K562 (cell line): Measurements from ENCODE around the gene RSPH10B. TPM values are rescaled to one million over a fixed set of nuclear protein-coding genes. Genes with fewer than 3 reads are reported as not detected.
A peak's percentile ranks its signal among the peaks of the same experiment; 100 is the strongest.

Experiments used
- CTBP1 ChIP-seq: fragments of 450-650 bp; IDR thresholded peaks from 2 replicates; pipeline ENCODE4 v1.6.1; 2016; ENCODE audit warnings: borderline replicate concordance
- FOXA1 ChIP-seq: fragments of 450-650 bp; IDR thresholded peaks from 2 replicates; pipeline ENCODE4 v1.6.1; 2016; ENCODE audit warnings: mild to moderate bottlenecking, borderline replicate concordance
- FOXK1 ChIP-seq: sonication (generic); formaldehyde crosslinking; IDR thresholded peaks from 2 replicates; pipeline ENCODE4 v1.8.0; 2022; ENCODE audit warnings: missing genetic modification reagents, mild to moderate bottlenecking, borderline replicate concordance
- GTF3C2 ChIP-seq: IDR thresholded peaks from 3 replicates; pipeline ENCODE4 v1.6.1; 2011; ENCODE audit warnings: borderline replicate concordance, mild to moderate bottlenecking, moderate library complexity; ENCODE audit not compliant: insufficient read length; ENCODE audit errors: extremely low read depth
- JUN ChIP-seq, 2 experiments: sonication (generic) in 1 of 2; formaldehyde crosslinking in 1 of 2; IDR thresholded peaks; 2 replicates each; pipeline versions ENCODE4 v1.6.1 to v1.8.0; 2012 to 2022; ENCODE audit warnings: borderline replicate concordance in 2 of 2, mild to moderate bottlenecking in 2 of 2, improper control_type of control experiment in 1 of 2, low read depth in 1 of 2, low read length in 1 of 2, missing genetic modification reagents in 1 of 2
- KLF6 ChIP-seq: fragments of 250-450 bp; sonication (Bioruptor Pico); IDR thresholded peaks from 2 replicates; pipeline ENCODE4 v1.4.0; 2020; ENCODE audit warnings: mild to moderate bottlenecking, moderate library complexity, borderline replicate concordance
- MAFG ChIP-seq: fragments of 450-650 bp; conservative IDR thresholded peaks from 2 replicates; pipeline ENCODE4 v1.6.1; 2016; ENCODE audit warnings: missing genetic modification characterization, missing compliant biosample characterization
- NKRF ChIP-seq: fragments of 450-650 bp; IDR thresholded peaks from 2 replicates; pipeline ENCODE4 v1.6.1; 2016; ENCODE audit warnings: borderline replicate concordance
- NR2F6 ChIP-seq: fragments of 450-650 bp; formaldehyde crosslinking; IDR thresholded peaks from 2 replicates; pipeline ENCODE4 v1.4.0; 2020; ENCODE audit warnings: mild to moderate bottlenecking
- PHB2 ChIP-seq: fragments of 450-650 bp; IDR thresholded peaks from 2 replicates; pipeline ENCODE4 v1.6.1; 2017; ENCODE audit warnings: low read depth
- POLR2B ChIP-seq: fragments of 450-650 bp; IDR thresholded peaks from 2 replicates; pipeline ENCODE4 v1.6.1; 2018; ENCODE audit warnings: low read depth; ENCODE audit not compliant: partially characterized antibody
- RBBP5 ChIP-seq: fragments of 200-600 bp; sonication (generic); IDR thresholded peaks from 2 replicates; pipeline ENCODE4 v1.6.1; 2012; ENCODE audit warnings: borderline replicate concordance, mild to moderate bottlenecking, low read length, control low read depth, inconsistent platforms; ENCODE audit not compliant: insufficient read depth, poor library complexity, severe bottlenecking
- SIN3B ChIP-seq: fragments of 450-650 bp; IDR thresholded peaks from 2 replicates; pipeline ENCODE4 v1.6.1; 2017; ENCODE audit warnings: low read depth, mild to moderate bottlenecking, moderate library complexity
- THAP7 ChIP-seq: fragments of 250-450 bp; sonication (Bioruptor Pico); IDR thresholded peaks from 2 replicates; pipeline ENCODE4 v1.5.0; 2021
- ZBTB1 ChIP-seq: sonication (generic); formaldehyde crosslinking; IDR thresholded peaks from 2 replicates; pipeline ENCODE4 v1.8.1; 2023; ENCODE audit warnings: missing genetic modification reagents, low read depth, mild to moderate bottlenecking, borderline replicate concordance
- ZNF395 ChIP-seq: fragments of 200-800 bp; sonication (Bioruptor generic); IDR thresholded peaks from 2 replicates; pipeline ENCODE4 v1.6.1; 2017; ENCODE audit warnings: missing genetic modification characterization, missing compliant biosample characterization
- ZNF511 ChIP-seq: sonication (generic); formaldehyde crosslinking; IDR thresholded peaks from 2 replicates; pipeline ENCODE4 v1.8.0; 2022; ENCODE audit warnings: mild to moderate bottlenecking, missing genetic modification reagents
- ZNF589 ChIP-seq: fragments of 200-800 bp; sonication (Bioruptor generic); IDR thresholded peaks from 2 replicates; pipeline ENCODE4 v1.6.1; 2016; ENCODE audit warnings: low read depth, missing genetic modification characterization, missing compliant biosample characterization
- ZNF644 ChIP-seq: fragments of 200-800 bp; sonication (Bioruptor generic); IDR thresholded peaks from 2 replicates; pipeline ENCODE4 v1.6.1; 2016; ENCODE audit warnings: low read depth, missing genetic modification characterization, missing compliant biosample characterization
- polyA plus RNA-seq, 8 experiments: library from polyadenylated mRNA; depleted of rRNA in 4 of 8; stranded (reverse) in 5 of 8; unstranded in 3 of 8; fragments of >200 nt; fragmentation: Nextera tagmentation in 2 of 8; fragmentation: Illumina TruSeq in 1 of 8; extraction: Ambion mirVana in 2 of 8; extraction: Trizol in 1 of 8; gene quantifications; 2 replicates each; pipeline versions ENCODE4 v1.2.1 to v1.2.3, GENCODE V29; 2011 to 2014; ENCODE audit warnings: inconsistent platforms in 1 of 8, missing spikeins in 1 of 8
- total RNA-seq, 7 experiments: library from RNA; depleted of rRNA in 6 of 7; stranded (reverse); fragments of >200 nt in 6 of 7; fragmentation: Illumina TruSeq in 2 of 7; extraction: Trizol in 2 of 7; gene quantifications; 2 replicates each; pipeline versions ENCODE4 v1.2.1 to v1.2.3, GENCODE V29; 2011 to 2021; ENCODE audit warnings: low replicate concordance in 1 of 7

The RSPH10B gene
- total and polyA plus RNA-seq, 9 of the 15 experiments (the other 6 are each of a cell fraction or from before 2014, with no cell fraction given): 0.01 to 0.09 TPM; not detected in 7

- TF ChIP-seq FOXK1 (no peak), NKRF (no peak), THAP7 (CRISPR knock-in tag) (no peak), POLR2B (no peak), MAFG (tag) (no peak), GTF3C2 (no peak), ZBTB1 (CRISPR knock-in tag) (no peak), ZNF511 (CRISPR knock-in tag) (no peak), NR2F6 (CRISPR knock-in tag) (no peak), RBBP5 (no peak), CTBP1 (peak; percentile 55), KLF6 (peak; percentile 3), PHB2 (no peak), ZNF395 (CRISPR knock-in tag) (peak; percentile 89), FOXA1 (no peak), JUN (IDR thresholded peaks at IDR 0.05; ENCODE audit: borderline replicate concordance, low read depth, low read length) (peak; percentile 25; the same call in 1 of the 2 replicates), JUN (CRISPR knock-in tag; IDR thresholded peaks at IDR 0.05; ENCODE audit: borderline replicate concordance) (no peak), ZNF589 (CRISPR knock-in tag) (peak; percentile 82), ZNF644 (tag) (peak; percentile 68), SIN3B (no peak)
Observed at GRCh38 chr7:6015917-6016652, 45.6 kb upstream of the RSPH10B start (continued).
